B cell (primary cell): ENCODE results near the gene VPS13D. TPM values are rescaled to one million over a fixed set of nuclear protein-coding genes. Genes with fewer than 3 reads are reported as not detected.

ENCODE experiments used
- ATAC-seq: fragments of 200-7000 bp; cut with Tn5 transposase; one replicate; pipeline ENCODE4 v1.10.0; 2021; ENCODE audit warnings: low read depth, mild to moderate bottlenecking, moderate number of reproducible peaks, moderate library complexity
- CTCF ChIA-PET: fragments of 350-600 bp; sonication (Branson Sonifier 250); formaldehyde crosslinking; loops from one replicate; lab custom pipeline; 2021; ENCODE audit warnings: antibody characterized with exemption, inconsistent platforms; lab: Charles Lee
- POLR2A ChIA-PET: fragments of 350-600 bp; sonication (Branson Sonifier 250); formaldehyde crosslinking; loops from one replicate; lab custom pipeline; 2021; ENCODE audit warnings: antibody characterized with exemption; lab: Charles Lee
- DNase-seq: peaks from one replicate; pipeline ENCODE4 v3.0.0; 2013
- H2AFZ ChIP-seq: 2 replicates; pipeline ENCODE4 v1.6.1; 2012; ENCODE audit warnings: mild to moderate bottlenecking, low read depth, low read length; ENCODE audit not compliant: insufficient read depth, poor library complexity, severe bottlenecking
- H3K27ac ChIP-seq, 2 donors: 1 replicate in 1 of 2; 2 replicates in 1 of 2; pipeline ENCODE4 v1.5.1; 2012 to 2013; ENCODE audit warnings: low read length in 2 of 2, mild to moderate bottlenecking in 2 of 2, moderate library complexity in 1 of 2
- H3K27me3 ChIP-seq, 4 experiments: fragments of 200-600 bp in 1 of 4; sonication (generic) in 1 of 4; replicated peaks in 1 of 4; 1 replicate in 2 of 4; 2 replicates in 2 of 4; pipeline versions ENCODE4 v1.6.1 to v1.7.0; 2013 to 2016; ENCODE audit warnings: low read length in 3 of 4, mild to moderate bottlenecking in 2 of 4, mixed read lengths in 1 of 4, moderate library complexity in 1 of 4; ENCODE audit not compliant: insufficient read depth in 4 of 4, control insufficient read depth in 3 of 4; ENCODE audit errors: control extremely low read depth in 1 of 4
- H3K36me3 ChIP-seq, 2 experiments: replicated peaks in 1 of 2; 1 replicate in 1 of 2; 2 replicates in 1 of 2; pipeline versions ENCODE4 v1.6.1 to v1.7.1; 2013; ENCODE audit warnings: low read length in 1 of 2; ENCODE audit not compliant: insufficient read depth in 2 of 2, control insufficient read depth in 1 of 2; ENCODE audit errors: control extremely low read depth in 1 of 2, extremely low read depth in 1 of 2
- H3K4me1 ChIP-seq, 2 donors: fragments of 200-600 bp in 1 of 2; sonication (generic) in 1 of 2; 1 replicate in 1 of 2; 2 replicates in 1 of 2; pipeline versions ENCODE4 v1.5.1 to v1.6.1; 2013 to 2017; ENCODE audit warnings: low read length in 2 of 2; ENCODE audit not compliant: control insufficient read depth in 2 of 2, insufficient read depth in 2 of 2
- H3K4me2 ChIP-seq: replicated peaks from 2 replicates; pipeline ENCODE3; 2012; ENCODE audit warnings: mild to moderate bottlenecking, low read depth, low read length; ENCODE audit not compliant: poor library complexity, severe bottlenecking
- H3K4me3 ChIP-seq, 5 experiments: fragments of 200-600 bp in 1 of 5; sonication (generic) in 1 of 5; 1 replicate in 3 of 5; 2 replicates in 2 of 5; pipeline versions ENCODE4 v1.5.1 to v1.7.0; 2011 to 2016; ENCODE audit warnings: low read length in 4 of 5, mild to moderate bottlenecking in 4 of 5, low read depth in 2 of 5, control low read depth in 1 of 5, moderate library complexity in 1 of 5; ENCODE audit not compliant: insufficient read depth in 1 of 5; ENCODE audit errors: control extremely low read depth in 1 of 5, extremely low read depth in 1 of 5
- H3K79me2 ChIP-seq: fragments of 200-600 bp; sonication (generic); one replicate; pipeline ENCODE4 v1.6.0; 2016; ENCODE audit warnings: low read length; ENCODE audit not compliant: control insufficient read depth, insufficient read depth
- H3K9ac ChIP-seq: fragments of 200-600 bp; sonication (generic); 2 replicates; pipeline ENCODE4 v1.6.1; 2017; ENCODE audit warnings: mild to moderate bottlenecking, low read length, moderate library complexity
- H3K9me3 ChIP-seq, 3 donors: one replicate each; pipeline versions ENCODE4 v1.6.1 to v1.7.1; 2013; ENCODE audit warnings: low read length in 2 of 3; ENCODE audit not compliant: control insufficient read depth in 2 of 3, insufficient read depth in 1 of 3; ENCODE audit errors: control extremely low read depth in 1 of 3
- H4K20me1 ChIP-seq: 2 replicates; pipeline ENCODE4 v1.6.0; 2012; ENCODE audit warnings: mild to moderate bottlenecking, low read length; ENCODE audit not compliant: insufficient read depth, control insufficient read depth, poor library complexity, severe bottlenecking
- H3K27ac Mint-ChIP-seq: one replicate; pipeline ENCODE4 v1.8.0; 2021; ENCODE audit warnings: mixed read lengths
- H3K27me3 Mint-ChIP-seq: one replicate; pipeline ENCODE4 v1.8.0; 2021; ENCODE audit warnings: mixed read lengths
- H3K4me1 Mint-ChIP-seq: one replicate; pipeline ENCODE4 v1.8.0; 2021; ENCODE audit warnings: mixed read lengths
- H3K4me3 Mint-ChIP-seq: one replicate; pipeline ENCODE4 v1.8.0; 2021; ENCODE audit warnings: mixed read lengths
- H3K9me3 Mint-ChIP-seq: one replicate; pipeline ENCODE4 v1.8.0; 2022; ENCODE audit warnings: mixed read lengths; ENCODE audit not compliant: insufficient read depth
- EZH2 ChIP-seq: IDR thresholded peaks from 2 replicates; pipeline ENCODE4 v1.6.1; 2012; ENCODE audit warnings: borderline replicate concordance, low read depth, mild to moderate bottlenecking, moderate library complexity, low read length; ENCODE audit not compliant: insufficient read depth, poor library complexity, severe bottlenecking
- WGBS: methylation state at CpG from one replicate; pipeline ENCODE4 v1.1.5; 2013; ENCODE audit warnings: missing lambda C conversion rate; ENCODE audit not compliant: insufficient coverage; 5-methylcytosine and 5-hydroxymethylcytosine counted together
- intact Hi-C: fragments of 100-400 bp; cut with micrococcal nuclease; formaldehyde crosslinking; loops from one replicate; pipeline ENCODE4 v1.10.0; 2022
- polyA plus RNA-seq: library from polyadenylated mRNA; depleted of rRNA; stranded (reverse); fragments of >200 nt; gene quantifications from 2 replicates; pipeline ENCODE4 v1.2.3, GENCODE V29; 2012
- total RNA-seq, 2 donors: library from RNA; stranded (reverse); fragments of 120-200 nt in 1 of 2; gene quantifications; 1 replicate in 1 of 2; 2 replicates in 1 of 2; pipeline versions ENCODE4 v1.2.3 to v1.2.4, GENCODE V29; 2013 to 2022
- TF ChIP-seq, protein P1 (sequence below): fragments of 200-600 bp; IDR thresholded peaks from one replicate; pipeline ENCODE4 v1.8.0; 2022; ENCODE audit warnings: antibody characterized with exemption, mild to moderate bottlenecking

Gene VPS13D
- total and polyA plus RNA-seq, 2 donors (not counting 1 experiment from before 2014, with no cell fraction given) = 29.9 to 104 TPM

DNA sequence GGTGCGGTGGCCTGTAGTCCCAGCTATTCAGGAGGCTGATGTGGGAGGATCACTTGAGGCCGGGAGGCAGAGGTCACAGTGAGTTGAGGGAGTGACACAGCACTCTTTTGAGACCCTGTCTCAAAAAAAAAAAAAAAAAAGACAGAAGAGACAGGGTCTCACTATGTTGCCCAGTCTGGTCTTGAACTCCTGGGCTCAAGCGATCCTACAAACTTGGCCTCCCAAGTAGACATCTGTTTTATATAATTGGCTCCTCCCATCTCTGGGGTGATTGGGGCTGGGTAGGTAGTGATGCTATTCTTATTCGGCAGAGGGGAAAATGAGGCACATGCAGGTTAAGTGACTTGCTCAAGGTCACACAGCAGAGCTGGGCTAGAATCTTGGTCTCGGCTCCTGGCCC lies 23.6 kb upstream of the VPS13D start:
- H3K9ac ChIP-seq = no peak overlapping the region
- 97% methylated on average over 3 of the region's 5 CpGs for WGBS
- peaks cover 28 to 76% of the 10 kb centered on the region in 2 donors for H3K4me1 ChIP-seq
- Mint-ChIP-seq H3K27me3 (no peaks in the 10 kb centered on the region), H3K4me3 (no peak overlapping the region), H3K9me3 (no peaks in the 10 kb centered on the region), H3K27ac (no peak overlapping the region), H3K4me1 (peaks cover 74% of the 10 kb centered on the region)
- intact Hi-C loops = no loop called here
- H3K36me3 ChIP-seq = peaks cover 0 to 38% of the 10 kb centered on the region in 2 experiments
- ATAC-seq (no peak), DNase-seq (no peak)
- H2AFZ ChIP-seq = no peak overlapping the region
- H3K9me3 ChIP-seq = peaks cover 0 to 4% (median 0%) of the 10 kb centered on the region in 3 donors
- no peak overlapping the region for H3K27ac ChIP-seq
- no peaks in the 10 kb centered on the region for H3K27me3 ChIP-seq
- H3K4me2 ChIP-seq = no peak overlapping the region
- CTCF ChIA-PET = interaction anchor here (0.9 to 17.5 kb wide), 6 partner anchors 8 to 93 kb away, joined by 3 to 685 read pairs (median 24); no protein-coding TSS in a partner anchor
- H3K79me2 ChIP-seq = no peaks in the 10 kb centered on the region
- no peak overlapping the region for H3K4me3 ChIP-seq
- H4K20me1 ChIP-seq = no peaks in the 10 kb centered on the region
- TF ChIP-seq, protein P1, sequence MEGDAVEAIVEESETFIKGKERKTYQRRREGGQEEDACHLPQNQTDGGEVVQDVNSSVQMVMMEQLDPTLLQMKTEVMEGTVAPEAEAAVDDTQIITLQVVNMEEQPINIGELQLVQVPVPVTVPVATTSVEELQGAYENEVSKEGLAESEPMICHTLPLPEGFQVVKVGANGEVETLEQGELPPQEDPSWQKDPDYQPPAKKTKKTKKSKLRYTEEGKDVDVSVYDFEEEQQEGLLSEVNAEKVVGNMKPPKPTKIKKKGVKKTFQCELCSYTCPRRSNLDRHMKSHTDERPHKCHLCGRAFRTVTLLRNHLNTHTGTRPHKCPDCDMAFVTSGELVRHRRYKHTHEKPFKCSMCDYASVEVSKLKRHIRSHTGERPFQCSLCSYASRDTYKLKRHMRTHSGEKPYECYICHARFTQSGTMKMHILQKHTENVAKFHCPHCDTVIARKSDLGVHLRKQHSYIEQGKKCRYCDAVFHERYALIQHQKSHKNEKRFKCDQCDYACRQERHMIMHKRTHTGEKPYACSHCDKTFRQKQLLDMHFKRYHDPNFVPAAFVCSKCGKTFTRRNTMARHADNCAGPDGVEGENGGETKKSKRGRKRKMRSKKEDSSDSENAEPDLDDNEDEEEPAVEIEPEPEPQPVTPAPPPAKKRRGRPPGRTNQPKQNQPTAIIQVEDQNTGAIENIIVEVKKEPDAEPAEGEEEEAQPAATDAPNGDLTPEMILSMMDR = no peak
- TF ChIP-seq EZH2 = no peak
- POLR2A ChIA-PET = interaction anchor here (0.7 kb wide), 1 partner anchor 12 kb away, joined by 12 read pairs; no protein-coding TSS in a partner anchor

- Histone ChIP-seq H3K79me2 (no peaks in the 10 kb centered on the region), H3K4me3 (no peak overlapping the region), H3K27me3 (no peaks in the 10 kb centered on the region), H3K27ac (no peak overlapping the region), H3K9ac (no peak overlapping the region), H4K20me1 (no peaks in the 10 kb centered on the region), H2AFZ (no peak overlapping the region), H3K4me2 (no peak overlapping the region), H3K36me3 (peaks cover 0 to 33% of the 10 kb centered on the region in 2 experiments), H3K9me3 (peaks cover 0 to 4% (median 0%) of the 10 kb centered on the region in 3 donors), H3K4me1 (peaks cover 31 to 76% of the 10 kb centered on the region in 2 donors)
- intact Hi-C loops = no loop called here
- TF ChIP-seq, protein P1 = no peak
- TF ChIP-seq EZH2 = no peak
- DNase-seq (no peak), ATAC-seq (no peak)
- POLR2A ChIA-PET = interaction anchor here (0.6 kb wide), 1 partner anchor 8 kb away, joined by 5 read pairs; no protein-coding TSS in a partner anchor
- peak overlapping the region; percentile 26 for H3K27ac Mint-ChIP-seq
- H3K9me3 Mint-ChIP-seq = no peaks in the 10 kb centered on the region
- CTCF ChIA-PET = interaction anchor here (0.9 to 17.5 kb wide), 7 partner anchors 8 to 93 kb away, joined by 3 to 685 read pairs (median 3); no protein-coding TSS in a partner anchor
- H3K4me3 Mint-ChIP-seq = no peak overlapping the region
- WGBS = 87% methylated on average over 17 of the region's 17 CpGs
- peaks cover 72% of the 10 kb centered on the region for H3K4me1 Mint-ChIP-seq
- no peaks in the 10 kb centered on the region for H3K27me3 Mint-ChIP-seq
Observed at GRCh38 chr1:12206792-12207424, 22.9 kb upstream of the VPS13D start.
